ENCODE data around the gene ARFGAP2.

The ARFGAP2 gene

GRCh38 chr11:47186700-47187695 is 10.3 kb upstream of the ARFGAP2 start:
- DNase-seq, result no peak

- no peak for DNase-seq
Measured at GRCh38 chr11:47186076-47186699, 9.5 kb upstream of the ARFGAP2 start, which contains the start of gene PACSIN3. Gene PACSIN3, minus strand, starts transcription at chr11:47186434. Its CDS starts 3,707 bp downstream, at chr11:47182727.

GRCh38 chr11:47185305-47186075 is 8.8 kb upstream of the ARFGAP2 start:
- no peak for DNase-seq

GRCh38 chr11:47184711-47185304 is 8.1 kb upstream of the ARFGAP2 start:
- no peak for DNase-seq

- no peak for DNase-seq
Measured at GRCh38 chr11:47183969-47184368, 7.3 kb upstream of the ARFGAP2 start.

- no peak for DNase-seq
Measured at GRCh38 chr11:47183031-47183856, 6.6 kb upstream of the ARFGAP2 start.

GRCh38 chr11:47182380-47182779 is 5.7 kb upstream of the ARFGAP2 start:
- DNase-seq, result no peak

GRCh38 chr11:47181271-47181670 is 4.6 kb upstream of the ARFGAP2 start:
- DNase-seq, result no peak

GRCh38 chr11:47180006-47180787 is 3.5 kb upstream of the ARFGAP2 start:
- DNase-seq, result no peak

GRCh38 chr11:47179655-47179991 is 2.9 kb upstream of the ARFGAP2 start:
- no peak for DNase-seq

GRCh38 chr11:47178737-47179654 is 2.3 kb upstream of the ARFGAP2 start:
- DNase-seq, result no peak

GRCh38 chr11:47178316-47178715 is 1.6 kb upstream of the ARFGAP2 start:
- no peak for DNase-seq

- DNase-seq, result no peak
Measured at GRCh38 chr11:47177846-47178245, 1.2 kb upstream of the ARFGAP2 start.

- DNase-seq, result peak; percentile 23
Measured at GRCh38 chr11:47177229-47177845, 658 bp upstream of the ARFGAP2 start.

- peak; percentile 3 for DNase-seq
Measured at GRCh38 chr11:47175746-47176327, 842 bp downstream of the ARFGAP2 start.

GRCh38 chr11:47172740-47173336 is 3.8 kb downstream of the ARFGAP2 start:
- no peak for DNase-seq

GRCh38 chr11:47171856-47172255 is 4.8 kb downstream of the ARFGAP2 start:
- DNase-seq, result no peak

GRCh38 chr11:47171061-47171838 is 5.4 kb downstream of the ARFGAP2 start:
- DNase-seq, result no peak
